ENCODE results near the gene MRPL38. TPM values are rescaled to one million over a fixed set of nuclear protein-coding genes. Genes with fewer than 3 reads are reported as not detected.
"Not testable (repeated sequence)": the region's sequence is repeated elsewhere in the genome, so short reads cannot be mapped to it uniquely, and the experiment has no call there.

MRPL38 gene
- polyA plus RNA-seq, 1 of the 3 experiments (the other 2 are of a cell fraction), result 93.9 TPM

GRCh38 chr17:75870228-75870627 is 34.5 kb downstream of the MRPL38 start:
- H3K27ac ChIP-seq (ENCODE audit: low read depth in 2 of 2, low read length in 1 of 2); H4K20me1 ChIP-seq (ENCODE audit: insufficient read depth); H3K4me3 ChIP-seq (ENCODE audit: low read depth in 2 of 2, low read length in 1 of 2); H3K9ac ChIP-seq; H3K9me2 ChIP-seq; H3K4me2 ChIP-seq; H3K9me3 ChIP-seq; H3F3A ChIP-seq (replicated peaks; ENCODE audit: insufficient read depth); H3K79me2 ChIP-seq (ENCODE audit: insufficient read depth); POLR2A ChIA-PET; DNase-seq; H3K36me3 ChIP-seq (replicated peaks in 1 of 2; ENCODE audit: control insufficient read depth in 1 of 2, insufficient read depth in 2 of 2, low read length in 1 of 2); H3K27me3 ChIP-seq (ENCODE audit: insufficient read depth); H2AFZ ChIP-seq (ENCODE audit: low read depth): not testable (repeated sequence)
- H3K4me1 ChIP-seq (ENCODE audit: control insufficient read depth in 1 of 2, insufficient read depth in 2 of 2, low read depth in 1 of 2, low read length in 1 of 2), result peaks cover 8 to 13% of the 10 kb centered on the region in 2 experiments; a peak in 3 of 4 replicates
- CTCF ChIA-PET, result interaction anchor here (1.1 to 15.4 kb wide), 4 partner anchors 9 to 26 kb away, joined by 5 to 214 read pairs (median 24); partner anchors contain the start of genes TRIM65 and WBP2
- 85% methylated on average over 10 of the region's 10 CpGs for WGBS (ENCODE audit: low lambda C conversion rate)

- H3K4me3 ChIP-seq (ENCODE audit: low read depth in 2 of 2, low read length in 1 of 2), result no peak overlapping the region
- no peaks in the 10 kb centered on the region for H3F3A ChIP-seq (replicated peaks; ENCODE audit: insufficient read depth)
- ChIA-PET CTCF (interaction anchor here (1.1 to 5.6 kb wide), 4 partner anchors 9 to 86 kb away, joined by 4 to 42 read pairs (median 6); partner anchors contain the start of genes TRIM65 and WBP2), POLR2A (interaction anchor here (0.9 kb wide), 1 partner anchor 8 kb away, joined by 4 read pairs; no protein-coding TSS in a partner anchor)
- H3K4me2 ChIP-seq, result no peak overlapping the region
- WGBS (ENCODE audit: low lambda C conversion rate), result 87% methylated on average over 23 of the region's 23 CpGs
- peaks cover 7 to 9% of the 10 kb centered on the region in 2 experiments; a peak in 3 of 4 replicates for H3K4me1 ChIP-seq (ENCODE audit: control insufficient read depth in 1 of 2, insufficient read depth in 2 of 2, low read depth in 1 of 2, low read length in 1 of 2)
- peak; percentile 53 for DNase-seq
- no peak overlapping the region for H3K27ac ChIP-seq (ENCODE audit: low read depth in 2 of 2, low read length in 1 of 2)
- H2AFZ ChIP-seq (ENCODE audit: low read depth), result no peak overlapping the region
- H3K36me3 ChIP-seq (replicated peaks in 1 of 2; ENCODE audit: control insufficient read depth in 1 of 2, insufficient read depth in 2 of 2, low read length in 1 of 2), result no peaks in the 10 kb centered on the region
- no peak overlapping the region for H3K9ac ChIP-seq
- H3K27me3 ChIP-seq (ENCODE audit: insufficient read depth), result no peaks in the 10 kb centered on the region
- no peak for TF ChIP-seq ZBTB33 (IDR thresholded peaks at IDR 0.05; ENCODE audit: borderline replicate concordance, low read depth)
- no peak for TF ChIP-seq FOXM1 (IDR thresholded peaks at IDR 0.05; ENCODE audit: low read depth)
- TF ChIP-seq MXI1 (IDR thresholded peaks at IDR 0.05; ENCODE audit: low read depth, low read length), result no peak
- no peak for TF ChIP-seq SMC3 (IDR thresholded peaks at IDR 0.05; ENCODE audit: low read depth, low read length)
- TF ChIP-seq IRF3 (IDR thresholded peaks at IDR 0.05; ENCODE audit: low read depth, low read length), result no peak
- no peak for TF ChIP-seq USF1 (IDR thresholded peaks at IDR 0.05; ENCODE audit: borderline replicate concordance, low read depth)
- no peak for TF ChIP-seq MEF2A (IDR thresholded peaks at IDR 0.05; ENCODE audit: borderline replicate concordance, low read depth)
- TF ChIP-seq TCF12 (IDR thresholded peaks at IDR 0.05), result no peak
- TF ChIP-seq RAD21 (IDR thresholded peaks at IDR 0.05; ENCODE audit: low read length), result no peak
- TF ChIP-seq MAX (IDR thresholded peaks at IDR 0.05; ENCODE audit: low read depth), result no peak
- TF ChIP-seq GABPA (IDR thresholded peaks at IDR 0.05; ENCODE audit: low read depth), result no peak
- no peak for TF ChIP-seq CHD2 (IDR thresholded peaks at IDR 0.05; ENCODE audit: low read length, partially characterized antibody)
- TF ChIP-seq RXRA (IDR thresholded peaks at IDR 0.05; ENCODE audit: borderline replicate concordance, low read depth), result no peak
- TF ChIP-seq NFIC (IDR thresholded peaks at IDR 0.05; ENCODE audit: borderline replicate concordance), result no peak
- TF ChIP-seq JUND (IDR thresholded peaks at IDR 0.05), result no peak
- no peak for TF ChIP-seq USF2 (IDR thresholded peaks at IDR 0.05; ENCODE audit: borderline replicate concordance, low read depth, low read length)
- no peak for TF ChIP-seq YY1 (IDR thresholded peaks at IDR 0.05; ENCODE audit: low read depth)
- TF ChIP-seq EP300 (IDR thresholded peaks at IDR 0.05; ENCODE audit: borderline replicate concordance in 1 of 2, low read depth in 1 of 2, low read length in 1 of 2), result no peak
- H3K79me2 ChIP-seq (ENCODE audit: insufficient read depth), result no peaks in the 10 kb centered on the region
- no peaks in the 10 kb centered on the region for H3K9me3 ChIP-seq
- no peaks in the 10 kb centered on the region for H3K9me2 ChIP-seq
- H4K20me1 ChIP-seq (ENCODE audit: insufficient read depth), result no peaks in the 10 kb centered on the region
Observed at GRCh38 chr17:75869282-75870141, 35.2 kb downstream of the MRPL38 start.
